B cell (primary cell): ENCODE results near the gene CALN1. TPM values are rescaled to one million over a fixed set of nuclear protein-coding genes. Genes with fewer than 3 reads are reported as not detected.

Experiments
- ATAC-seq: fragments of 200-7000 bp; cut with Tn5 transposase; one replicate; pipeline ENCODE4 v1.10.0; 2021; ENCODE audit warnings: low read depth, mild to moderate bottlenecking, moderate number of reproducible peaks, moderate library complexity
- CTCF ChIA-PET: fragments of 350-600 bp; sonication (Branson Sonifier 250); formaldehyde crosslinking; loops from one replicate; lab custom pipeline; 2021; ENCODE audit warnings: antibody characterized with exemption, inconsistent platforms; lab: Charles Lee
- POLR2A ChIA-PET: fragments of 350-600 bp; sonication (Branson Sonifier 250); formaldehyde crosslinking; loops from one replicate; lab custom pipeline; 2021; ENCODE audit warnings: antibody characterized with exemption; lab: Charles Lee
- DNase-seq: peaks from one replicate; pipeline ENCODE4 v3.0.0; 2013
- H2AFZ ChIP-seq: 2 replicates; pipeline ENCODE4 v1.6.1; 2012; ENCODE audit warnings: mild to moderate bottlenecking, low read depth, low read length; ENCODE audit not compliant: insufficient read depth, poor library complexity, severe bottlenecking
- H3K27ac ChIP-seq, 2 donors: 1 replicate in 1 of 2; 2 replicates in 1 of 2; pipeline ENCODE4 v1.5.1; 2012 to 2013; ENCODE audit warnings: low read length in 2 of 2, mild to moderate bottlenecking in 2 of 2, moderate library complexity in 1 of 2
- H3K27me3 ChIP-seq, 4 experiments: fragments of 200-600 bp in 1 of 4; sonication (generic) in 1 of 4; replicated peaks in 1 of 4; 1 replicate in 2 of 4; 2 replicates in 2 of 4; pipeline versions ENCODE4 v1.6.1 to v1.7.0; 2013 to 2016; ENCODE audit warnings: low read length in 3 of 4, mild to moderate bottlenecking in 2 of 4, mixed read lengths in 1 of 4, moderate library complexity in 1 of 4; ENCODE audit not compliant: insufficient read depth in 4 of 4, control insufficient read depth in 3 of 4; ENCODE audit errors: control extremely low read depth in 1 of 4
- H3K36me3 ChIP-seq, 2 experiments: replicated peaks in 1 of 2; 1 replicate in 1 of 2; 2 replicates in 1 of 2; pipeline versions ENCODE4 v1.6.1 to v1.7.1; 2013; ENCODE audit warnings: low read length in 1 of 2; ENCODE audit not compliant: insufficient read depth in 2 of 2, control insufficient read depth in 1 of 2; ENCODE audit errors: control extremely low read depth in 1 of 2, extremely low read depth in 1 of 2
- H3K4me1 ChIP-seq, 2 donors: fragments of 200-600 bp in 1 of 2; sonication (generic) in 1 of 2; 1 replicate in 1 of 2; 2 replicates in 1 of 2; pipeline versions ENCODE4 v1.5.1 to v1.6.1; 2013 to 2017; ENCODE audit warnings: low read length in 2 of 2; ENCODE audit not compliant: control insufficient read depth in 2 of 2, insufficient read depth in 2 of 2
- H3K4me2 ChIP-seq: replicated peaks from 2 replicates; pipeline ENCODE3; 2012; ENCODE audit warnings: mild to moderate bottlenecking, low read depth, low read length; ENCODE audit not compliant: poor library complexity, severe bottlenecking
- H3K4me3 ChIP-seq, 5 experiments: fragments of 200-600 bp in 1 of 5; sonication (generic) in 1 of 5; 1 replicate in 3 of 5; 2 replicates in 2 of 5; pipeline versions ENCODE4 v1.5.1 to v1.7.0; 2011 to 2016; ENCODE audit warnings: low read length in 4 of 5, mild to moderate bottlenecking in 4 of 5, low read depth in 2 of 5, control low read depth in 1 of 5, moderate library complexity in 1 of 5; ENCODE audit not compliant: insufficient read depth in 1 of 5; ENCODE audit errors: control extremely low read depth in 1 of 5, extremely low read depth in 1 of 5
- H3K79me2 ChIP-seq: fragments of 200-600 bp; sonication (generic); one replicate; pipeline ENCODE4 v1.6.0; 2016; ENCODE audit warnings: low read length; ENCODE audit not compliant: control insufficient read depth, insufficient read depth
- H3K9ac ChIP-seq: fragments of 200-600 bp; sonication (generic); 2 replicates; pipeline ENCODE4 v1.6.1; 2017; ENCODE audit warnings: mild to moderate bottlenecking, low read length, moderate library complexity
- H3K9me3 ChIP-seq, 3 donors: one replicate each; pipeline versions ENCODE4 v1.6.1 to v1.7.1; 2013; ENCODE audit warnings: low read length in 2 of 3; ENCODE audit not compliant: control insufficient read depth in 2 of 3, insufficient read depth in 1 of 3; ENCODE audit errors: control extremely low read depth in 1 of 3
- H4K20me1 ChIP-seq: 2 replicates; pipeline ENCODE4 v1.6.0; 2012; ENCODE audit warnings: mild to moderate bottlenecking, low read length; ENCODE audit not compliant: insufficient read depth, control insufficient read depth, poor library complexity, severe bottlenecking
- H3K27ac Mint-ChIP-seq: one replicate; pipeline ENCODE4 v1.8.0; 2021; ENCODE audit warnings: mixed read lengths
- H3K27me3 Mint-ChIP-seq: one replicate; pipeline ENCODE4 v1.8.0; 2021; ENCODE audit warnings: mixed read lengths
- H3K4me1 Mint-ChIP-seq: one replicate; pipeline ENCODE4 v1.8.0; 2021; ENCODE audit warnings: mixed read lengths
- H3K4me3 Mint-ChIP-seq: one replicate; pipeline ENCODE4 v1.8.0; 2021; ENCODE audit warnings: mixed read lengths
- H3K9me3 Mint-ChIP-seq: one replicate; pipeline ENCODE4 v1.8.0; 2022; ENCODE audit warnings: mixed read lengths; ENCODE audit not compliant: insufficient read depth
- EZH2 ChIP-seq: IDR thresholded peaks from 2 replicates; pipeline ENCODE4 v1.6.1; 2012; ENCODE audit warnings: borderline replicate concordance, low read depth, mild to moderate bottlenecking, moderate library complexity, low read length; ENCODE audit not compliant: insufficient read depth, poor library complexity, severe bottlenecking
- WGBS: methylation state at CpG from one replicate; pipeline ENCODE4 v1.1.5; 2013; ENCODE audit warnings: missing lambda C conversion rate; ENCODE audit not compliant: insufficient coverage; 5-methylcytosine and 5-hydroxymethylcytosine counted together
- intact Hi-C: fragments of 100-400 bp; cut with micrococcal nuclease; formaldehyde crosslinking; loops from one replicate; pipeline ENCODE4 v1.10.0; 2022
- polyA plus RNA-seq: library from polyadenylated mRNA; depleted of rRNA; stranded (reverse); fragments of >200 nt; gene quantifications from 2 replicates; pipeline ENCODE4 v1.2.3, GENCODE V29; 2012
- total RNA-seq, 2 donors: library from RNA; stranded (reverse); fragments of 120-200 nt in 1 of 2; gene quantifications; 1 replicate in 1 of 2; 2 replicates in 1 of 2; pipeline versions ENCODE4 v1.2.3 to v1.2.4, GENCODE V29; 2013 to 2022
- TF ChIP-seq, protein P1 (sequence below): fragments of 200-600 bp; IDR thresholded peaks from one replicate; pipeline ENCODE4 v1.8.0; 2022; ENCODE audit warnings: antibody characterized with exemption, mild to moderate bottlenecking

Gene CALN1
- total and polyA plus RNA-seq, 2 donors (not counting 1 experiment from before 2014, with no cell fraction given) = not detected

DNA sequence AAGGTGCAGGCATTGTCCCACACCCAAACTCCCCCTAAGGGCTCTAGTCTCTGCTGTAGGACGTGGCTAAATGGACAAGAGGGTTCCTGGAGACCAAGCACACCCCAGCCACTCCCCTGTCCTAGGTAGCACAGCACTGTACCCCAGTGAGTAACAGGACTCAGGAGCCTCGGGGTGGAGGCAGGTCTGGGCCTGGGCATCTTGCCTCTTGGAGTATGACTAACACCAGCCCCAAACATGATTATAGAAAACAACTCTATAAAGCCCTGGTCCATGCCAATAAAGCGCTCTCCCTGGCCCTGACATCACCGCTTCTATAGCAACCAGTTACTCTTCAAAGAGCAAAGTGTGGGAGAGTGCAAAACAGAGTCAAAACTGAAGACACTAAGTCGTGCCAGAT lies 195.0 kb downstream of the CALN1 start:
- Histone ChIP-seq H3K27ac (no peak overlapping the region), H3K27me3 (no peaks in the 10 kb centered on the region), H3K4me2 (no peak overlapping the region), H2AFZ (no peak overlapping the region), H3K4me3 (no peak overlapping the region), H3K9ac (no peak overlapping the region), H3K79me2 (no peaks in the 10 kb centered on the region), H3K4me1 (no peaks in the 10 kb centered on the region), H4K20me1 (no peaks in the 10 kb centered on the region), H3K36me3 (no peaks in the 10 kb centered on the region), H3K9me3 (peaks cover 0 to 16% (median 0%) of the 10 kb centered on the region in 3 donors)
- WGBS = 80% methylated on average over 5 of the region's 5 CpGs
- ATAC-seq = no peak
- no peak overlapping the region for H3K27ac Mint-ChIP-seq
- no peak overlapping the region for H3K4me3 Mint-ChIP-seq
- H3K4me1 Mint-ChIP-seq = no peaks in the 10 kb centered on the region
- CTCF ChIA-PET = no interaction called here
- intact Hi-C loops = no loop called here
- TF ChIP-seq, protein P1, sequence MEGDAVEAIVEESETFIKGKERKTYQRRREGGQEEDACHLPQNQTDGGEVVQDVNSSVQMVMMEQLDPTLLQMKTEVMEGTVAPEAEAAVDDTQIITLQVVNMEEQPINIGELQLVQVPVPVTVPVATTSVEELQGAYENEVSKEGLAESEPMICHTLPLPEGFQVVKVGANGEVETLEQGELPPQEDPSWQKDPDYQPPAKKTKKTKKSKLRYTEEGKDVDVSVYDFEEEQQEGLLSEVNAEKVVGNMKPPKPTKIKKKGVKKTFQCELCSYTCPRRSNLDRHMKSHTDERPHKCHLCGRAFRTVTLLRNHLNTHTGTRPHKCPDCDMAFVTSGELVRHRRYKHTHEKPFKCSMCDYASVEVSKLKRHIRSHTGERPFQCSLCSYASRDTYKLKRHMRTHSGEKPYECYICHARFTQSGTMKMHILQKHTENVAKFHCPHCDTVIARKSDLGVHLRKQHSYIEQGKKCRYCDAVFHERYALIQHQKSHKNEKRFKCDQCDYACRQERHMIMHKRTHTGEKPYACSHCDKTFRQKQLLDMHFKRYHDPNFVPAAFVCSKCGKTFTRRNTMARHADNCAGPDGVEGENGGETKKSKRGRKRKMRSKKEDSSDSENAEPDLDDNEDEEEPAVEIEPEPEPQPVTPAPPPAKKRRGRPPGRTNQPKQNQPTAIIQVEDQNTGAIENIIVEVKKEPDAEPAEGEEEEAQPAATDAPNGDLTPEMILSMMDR = no peak
- no peak for TF ChIP-seq EZH2
- POLR2A ChIA-PET = no interaction called here
- DNase-seq = no peak
- no peaks in the 10 kb centered on the region for H3K27me3 Mint-ChIP-seq
- H3K9me3 Mint-ChIP-seq = no peaks in the 10 kb centered on the region

DNA sequence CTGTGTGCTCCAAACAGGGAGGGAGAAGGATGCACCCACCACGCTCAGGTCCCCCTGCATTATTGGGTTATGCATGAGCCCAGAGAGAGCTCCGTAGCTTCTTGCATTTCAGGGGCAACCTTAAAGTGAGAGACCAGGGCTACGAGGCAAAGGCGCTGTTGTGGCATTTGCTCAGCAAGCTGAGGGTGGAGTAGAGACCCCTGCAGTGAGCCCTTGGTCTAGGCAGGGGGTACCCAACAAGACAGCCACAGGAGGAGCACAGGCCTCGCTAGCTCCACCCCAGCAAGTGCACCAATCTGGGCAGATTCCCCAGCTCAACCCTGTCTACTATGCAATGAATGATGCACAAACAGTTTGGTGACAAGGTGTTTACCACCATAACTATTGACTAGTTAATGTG lies 198.4 kb downstream of the CALN1 start:
- CTCF ChIA-PET = no interaction called here
- 82% methylated on average over 5 of the region's 5 CpGs for WGBS
- TF ChIP-seq, protein P1 = no peak
- no peak for TF ChIP-seq EZH2

More for the DNA sequence above, 198.4 kb downstream of the CALN1 start:
- H3K9me3 ChIP-seq = peaks cover 0 to 12% (median 0%) of the 10 kb centered on the region in 3 donors
- H3K27ac Mint-ChIP-seq = no peak overlapping the region
- H3K4me2 ChIP-seq = no peak overlapping the region
- H3K9me3 Mint-ChIP-seq = no peaks in the 10 kb centered on the region
- no peaks in the 10 kb centered on the region for H3K4me1 ChIP-seq
- no peak overlapping the region for H3K27ac ChIP-seq
- no peaks in the 10 kb centered on the region for H3K27me3 Mint-ChIP-seq
- no peak overlapping the region for H3K4me3 Mint-ChIP-seq
- H3K79me2 ChIP-seq = no peaks in the 10 kb centered on the region
- DNase-seq (no peak), ATAC-seq (no peak)
- intact Hi-C loops = no loop called here
- H3K4me1 Mint-ChIP-seq = no peaks in the 10 kb centered on the region
- no peak overlapping the region for H3K4me3 ChIP-seq
- H2AFZ ChIP-seq = no peak overlapping the region
- no peaks in the 10 kb centered on the region for H3K36me3 ChIP-seq
- no peak overlapping the region for H3K9ac ChIP-seq
- no peaks in the 10 kb centered on the region for H4K20me1 ChIP-seq
- H3K27me3 ChIP-seq = no peaks in the 10 kb centered on the region
- POLR2A ChIA-PET = no interaction called here
